HTERT RPE-1 (cell line): ENCODE measurements around the gene SGPP1.
"Not testable (repeated sequence)": the region's sequence is repeated elsewhere in the genome, so short reads cannot be mapped to it uniquely, and the experiment has no call there.

Experiments
- in situ Hi-C: fragments of 300-500 bp; cut with MboI; formaldehyde crosslinking; loops from 4 replicates; pipeline ENCODE4 v1.14.3; 2020; ENCODE audit warnings: low sequenced_read_pairs

Gene SGPP1

GRCh38 chr14:63641473-63642228, 86.2 kb downstream of the SGPP1 start, which contains the start of gene WDR89:
Gene WDR89, minus strand, starts transcription at chr14:63641871. Its CDS starts 41,929 bp downstream, at chr14:63599942.
- in situ Hi-C loops: no loop called here

GRCh38 chr14:63638493-63638892, 89.4 kb downstream of the SGPP1 start:
- in situ Hi-C loops: no loop called here

- in situ Hi-C loops: not testable (repeated sequence)
Measured at GRCh38 chr14:63636094-63636635, 91.7 kb downstream of the SGPP1 start.
